Smooth muscle cell (in vitro differentiated cells): ENCODE measurements around the gene CDT1. TPM values are rescaled to one million over a fixed set of nuclear protein-coding genes. Genes with fewer than 3 reads are reported as not detected.
A peak's percentile ranks its signal among the peaks of the same experiment; 100 is the strongest.

ENCODE experiments used
- DNase-seq: peaks from one replicate; lab custom pipeline; 2025; ENCODE audit not compliant: unreplicated experiment; lab: John Stamatoyannopoulos, UW
- H2AFZ ChIP-seq: fragments of 200-600 bp; sonication (generic); 2 replicates; pipeline ENCODE4 v1.6.0; 2016; ENCODE audit warnings: antibody characterized with exemption, low read depth, mild to moderate bottlenecking
- H3F3A ChIP-seq: fragments of 200-600 bp; sonication (generic); 2 replicates; pipeline ENCODE4 v1.6.0; 2017; ENCODE audit warnings: antibody characterized with exemption, low read depth
- H3K27ac ChIP-seq: fragments of 200-600 bp; sonication (generic); 2 replicates; pipeline ENCODE4 v1.5.1; 2016; ENCODE audit warnings: low read depth, mild to moderate bottlenecking
- H3K27me3 ChIP-seq: fragments of 200-600 bp; sonication (generic); 2 replicates; pipeline ENCODE4 v1.6.1; 2016; ENCODE audit warnings: low read depth, mild to moderate bottlenecking
- H3K36me3 ChIP-seq: fragments of 200-600 bp; sonication (generic); 2 replicates; pipeline ENCODE4 v1.5.1; 2016; ENCODE audit warnings: low read depth
- H3K4me1 ChIP-seq: fragments of 200-600 bp; sonication (generic); 2 replicates; pipeline ENCODE4 v1.5.1; 2016; ENCODE audit warnings: low read depth
- H3K4me2 ChIP-seq: fragments of 200-600 bp; sonication (generic); 2 replicates; pipeline ENCODE4 v1.6.0; 2016; ENCODE audit warnings: mild to moderate bottlenecking
- H3K4me3 ChIP-seq: fragments of 200-600 bp; sonication (generic); 2 replicates; pipeline ENCODE4 v1.5.1; 2016; ENCODE audit warnings: mild to moderate bottlenecking
- H3K79me2 ChIP-seq: fragments of 200-600 bp; sonication (generic); 2 replicates; pipeline ENCODE4 v1.6.0; 2016; ENCODE audit warnings: low read depth, mild to moderate bottlenecking
- H3K9ac ChIP-seq: fragments of 200-600 bp; sonication (generic); 2 replicates; pipeline ENCODE4 v1.6.0; 2016; ENCODE audit warnings: low read depth
- H3K9me3 ChIP-seq: fragments of 200-600 bp; sonication (generic); replicated peaks from 2 replicates; pipeline ENCODE4 v1.5.1; 2016; ENCODE audit warnings: low read depth
- H4K20me1 ChIP-seq: fragments of 200-600 bp; sonication (generic); 2 replicates; pipeline ENCODE4 v1.6.0; 2016; ENCODE audit warnings: low read depth
- CTCF ChIP-seq: fragments of 200-600 bp; sonication (generic); IDR thresholded peaks from 2 replicates; pipeline ENCODE4 v1.5.1; 2017; ENCODE audit warnings: borderline replicate concordance, mild to moderate bottlenecking, antibody characterized with exemption; ENCODE audit not compliant: insufficient read depth, poor library complexity, severe bottlenecking
- WGBS: methylation state at CpG from one replicate; pipeline ENCODE4 v1.1.7; 2016; ENCODE audit warnings: low lambda C conversion rate; 5-methylcytosine and 5-hydroxymethylcytosine counted together
- polyA plus RNA-seq: library from polyadenylated mRNA; unstranded; fragments of >200 nt; fragmentation: Nextera tagmentation; extraction: Ambion mirVana; gene quantifications from 2 replicates; pipeline ENCODE4 v1.2.1, GENCODE V29; 2016
- total RNA-seq: library from RNA; depleted of rRNA; stranded (reverse); fragments of >200 nt; gene quantifications from 2 replicates; pipeline ENCODE4 v1.2.3, GENCODE V29; 2014

Gene CDT1
- total and polyA plus RNA-seq, 2 experiments from 2014 or later = 5.3 to 13.3 TPM

- Histone ChIP-seq H3K36me3 (no peaks in the 10 kb centered on the region), H3F3A (peaks cover 14% of the 10 kb centered on the region), H3K4me2 (peak overlapping the region; percentile 72), H4K20me1 (peaks cover 94% of the 10 kb centered on the region), H3K79me2 (peaks cover 62% of the 10 kb centered on the region), H2AFZ (no peak overlapping the region), H3K9ac (peak overlapping the region; percentile 29), H3K4me3 (no peak overlapping the region), H3K9me3 (no peaks in the 10 kb centered on the region), H3K27me3 (no peaks in the 10 kb centered on the region), H3K4me1 (peaks cover 54% of the 10 kb centered on the region), H3K27ac (peak overlapping the region; percentile 84)
- 33% methylated on average over 26 of the region's 29 CpGs for WGBS
- peak; percentile 61 for DNase-seq
- TF ChIP-seq CTCF = no peak
Measured at GRCh38 chr16:88772871-88773811, 30.4 kb upstream of the CDT1 start.

GRCh38 chr16:88773812-88774291, 29.7 kb upstream of the CDT1 start:
- peak; percentile 66 for DNase-seq
- no peaks in the 10 kb centered on the region for H3K27me3 ChIP-seq
- H3K9ac ChIP-seq = no peak overlapping the region
- 34% methylated on average over 11 of the region's 12 CpGs for WGBS
- no peaks in the 10 kb centered on the region for H3K36me3 ChIP-seq
- peaks cover 94% of the 10 kb centered on the region for H4K20me1 ChIP-seq
- H3K4me3 ChIP-seq = no peak overlapping the region
- H2AFZ ChIP-seq = no peak overlapping the region
- peaks cover 48% of the 10 kb centered on the region for H3K4me1 ChIP-seq
- H3K27ac ChIP-seq = peak overlapping the region; percentile 84
- peak overlapping the region; percentile 72 for H3K4me2 ChIP-seq
- H3K79me2 ChIP-seq = peaks cover 62% of the 10 kb centered on the region
- TF ChIP-seq CTCF = no peak
- H3K9me3 ChIP-seq = no peaks in the 10 kb centered on the region
- peaks cover 14% of the 10 kb centered on the region for H3F3A ChIP-seq

GRCh38 chr16:88774544-88775393, 28.8 kb upstream of the CDT1 start:
- Histone ChIP-seq H3K9ac (no peak overlapping the region), H3F3A (peaks cover 14% of the 10 kb centered on the region), H4K20me1 (peaks cover 93% of the 10 kb centered on the region), H3K4me1 (peaks cover 41% of the 10 kb centered on the region), H2AFZ (no peak overlapping the region), H3K27ac (peak overlapping the region; percentile 84), H3K27me3 (no peaks in the 10 kb centered on the region), H3K9me3 (no peaks in the 10 kb centered on the region), H3K4me2 (peak overlapping the region; percentile 72), H3K4me3 (no peak overlapping the region), H3K79me2 (peaks cover 62% of the 10 kb centered on the region), H3K36me3 (no peaks in the 10 kb centered on the region)
- TF ChIP-seq CTCF = no peak
- DNase-seq = no peak
- 89% methylated on average over 32 of the region's 32 CpGs for WGBS
